PFSK-1 (cell line): ENCODE results near the gene CAD.

Experiments used
- POLR2AphosphoS5 ChIP-seq: IDR thresholded peaks from 2 replicates; pipeline ENCODE4 v1.6.1; 2012; ENCODE audit warnings: low read depth, mild to moderate bottlenecking, control low read depth, low read length, moderate library complexity
- REST ChIP-seq, 2 experiments: IDR thresholded peaks; 2 replicates each; pipeline versions ENCODE4 v1.6.1 to v1.8.0; 2011 to 2012; ENCODE audit warnings: low read depth in 2 of 2, low read length in 2 of 2, control low read depth in 1 of 2, inconsistent platforms in 1 of 2, mild to moderate bottlenecking in 1 of 2, moderate library complexity in 1 of 2; ENCODE audit not compliant: insufficient read depth in 1 of 2
- SIN3A ChIP-seq: IDR thresholded peaks from 2 replicates; pipeline ENCODE4 v1.6.1; 2012; ENCODE audit warnings: mild to moderate bottlenecking, low read length, moderate library complexity, borderline replicate concordance; ENCODE audit not compliant: insufficient read depth

GRCh38 chr2:27247893-27248292 is 30.7 kb downstream of the CAD start:
- TF ChIP-seq REST (IDR thresholded peaks at IDR 0.05; ENCODE audit: insufficient read depth in 1 of 2, low read depth in 2 of 2, low read length in 2 of 2) (no peak), POLR2AphosphoS5 (no peak), SIN3A (no peak)
